PC-9 (cell line): Measurements from ENCODE around the gene PROK1. TPM values are rescaled to one million over a fixed set of nuclear protein-coding genes. Genes with fewer than 3 reads are reported as not detected.

Source experiments
- BruUV-seq: library from RNA; stranded (reverse); fragments of 400-500 nt; replicated peaks from 2 replicates; lab custom pipeline; 2021; lab: Mats Ljungman, UMichigan
- CTCF ChIA-PET: fragments of 300-600 bp; sonication (Branson Sonifier 250); formaldehyde crosslinking; loops from one replicate; lab custom pipeline; 2022; ENCODE audit warnings: antibody characterized with exemption; lab: Charles Lee
- POLR2A ChIA-PET: fragments of 300-600 bp; sonication (Branson Sonifier 250); formaldehyde crosslinking; loops from one replicate; lab custom pipeline; 2022; ENCODE audit warnings: antibody characterized with exemption; ENCODE audit not compliant: unreplicated experiment; lab: Charles Lee
- DNase-seq, 2 experiments: peaks; one replicate each; pipeline versions ENCODE4 v3.0.0 to v3.0.0-alpha.2; 2015 to 2022; ENCODE audit warnings: mixed read lengths in 1 of 2
- H2AFZ ChIP-seq: fragments of 200-600 bp; sonication (generic); 2 replicates; pipeline ENCODE4 v1.8.1; 2017; ENCODE audit warnings: antibody characterized with exemption
- H3F3A ChIP-seq: fragments of 200-600 bp; sonication (generic); 2 replicates; pipeline ENCODE4 v1.8.1; 2017; ENCODE audit warnings: antibody characterized with exemption, mild to moderate bottlenecking, low read depth; ENCODE audit not compliant: insufficient read depth
- H3K27ac ChIP-seq: fragments of 200-600 bp; sonication (generic); 2 replicates; pipeline ENCODE4 v1.6.1; 2016; ENCODE audit warnings: mixed run types
- H3K27me3 ChIP-seq: fragments of 200-600 bp; sonication (generic); 2 replicates; pipeline ENCODE4 v1.6.1; 2016; ENCODE audit warnings: low read depth, mixed run types; ENCODE audit not compliant: insufficient read depth
- H3K36me3 ChIP-seq: fragments of 200-600 bp; sonication (generic); 2 replicates; pipeline ENCODE4 v1.6.1; 2016; ENCODE audit warnings: low read depth, mixed run types
- H3K4me1 ChIP-seq: fragments of 200-600 bp; sonication (generic); replicated peaks from 2 replicates; pipeline ENCODE4 v1.6.1; 2016; ENCODE audit warnings: mixed run types; ENCODE audit not compliant: insufficient read depth
- H3K4me2 ChIP-seq: fragments of 200-600 bp; sonication (generic); 2 replicates; pipeline ENCODE4 v1.6.1; 2017; ENCODE audit warnings: mixed run types
- H3K4me3 ChIP-seq: fragments of 200-600 bp; sonication (generic); 2 replicates; pipeline ENCODE4 v1.6.1; 2016; ENCODE audit warnings: mixed run types
- H3K79me2 ChIP-seq: fragments of 200-600 bp; sonication (generic); 2 replicates; pipeline ENCODE4 v1.6.1; 2017; ENCODE audit warnings: low read depth, mixed run types
- H3K9me2 ChIP-seq: fragments of 200-600 bp; sonication (generic); 2 replicates; pipeline ENCODE4 v1.8.1; 2017; ENCODE audit warnings: mild to moderate bottlenecking; ENCODE audit not compliant: insufficient read depth
- H3K9me3 ChIP-seq: fragments of 200-600 bp; sonication (generic); 2 replicates; pipeline ENCODE4 v1.8.1; 2016; ENCODE audit warnings: low read depth; ENCODE audit not compliant: insufficient read depth
- H4K20me1 ChIP-seq: fragments of 200-600 bp; sonication (generic); 2 replicates; pipeline ENCODE4 v1.8.1; 2017; ENCODE audit not compliant: insufficient read depth
- CTCF ChIP-seq: fragments of 200-600 bp; sonication (generic); conservative IDR thresholded peaks from 2 replicates; pipeline ENCODE4 v1.6.1; 2017; ENCODE audit warnings: mixed run types, antibody characterized with exemption, mild to moderate bottlenecking, moderate library complexity
- EZH2 ChIP-seq: fragments of 200-600 bp; sonication (generic); IDR thresholded peaks from 2 replicates; pipeline ENCODE4 v1.8.0; 2017; ENCODE audit warnings: antibody characterized with exemption, low read depth
- intact Hi-C: fragments of 100-400 bp; cut with micrococcal nuclease; formaldehyde crosslinking; loops from one replicate; pipeline ENCODE4 v1.10.0; 2022; ENCODE audit not compliant: unreplicated experiment
- total RNA-seq: library from RNA; stranded (reverse); gene quantifications from 2 replicates; pipeline ENCODE4 v1.2.3, GENCODE V29; 2021

PROK1 gene
- total RNA-seq, 1 experiment from 2014 or later = not detected

DNA sequence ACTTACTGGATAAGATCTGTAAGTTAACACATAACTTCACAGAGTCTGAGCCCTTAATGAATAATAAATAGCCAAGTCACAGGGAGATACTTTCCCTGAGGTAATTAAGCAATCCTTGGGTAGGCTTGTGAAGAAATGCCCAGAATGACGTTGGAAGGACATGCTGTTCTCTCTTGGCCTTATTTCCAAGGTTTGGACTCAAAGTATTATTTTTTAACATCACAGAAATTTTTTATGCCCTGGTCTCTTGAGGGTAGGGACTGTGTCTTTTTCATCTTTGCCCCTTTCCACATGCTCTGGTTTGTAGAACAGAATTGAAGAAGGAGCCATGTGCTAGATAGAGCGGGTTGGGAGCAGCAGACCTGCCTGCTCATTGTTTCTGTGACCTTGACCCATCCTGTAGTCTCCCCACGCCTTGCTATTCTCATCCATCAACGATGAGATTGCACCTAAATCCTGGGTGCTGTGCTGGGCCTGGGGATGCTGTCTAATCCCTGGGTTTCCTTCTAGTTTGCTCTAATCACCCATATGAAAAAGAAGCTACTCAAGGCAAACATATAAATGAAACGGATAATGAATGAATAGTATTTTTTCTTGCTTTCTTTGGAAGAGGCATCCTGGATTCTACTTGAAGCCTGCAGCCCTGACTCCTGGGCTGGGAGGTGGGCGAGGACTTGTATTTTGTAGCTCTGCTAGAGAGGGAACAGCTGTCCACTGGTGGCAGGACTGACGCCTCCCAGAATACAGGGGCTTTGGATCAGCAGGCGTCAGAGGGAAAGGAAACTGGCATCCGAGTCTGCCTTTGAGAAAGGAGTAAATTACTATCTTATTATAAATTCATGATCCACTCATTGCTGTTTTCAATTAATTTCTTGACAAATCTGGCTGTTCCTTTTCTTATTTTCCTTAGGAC lies 26.0 kb upstream of the PROK1 start:
- Histone ChIP-seq H3K4me2 (no peak overlapping the region), H3K9me2 (no peaks in the 10 kb centered on the region), H3K27ac (no peak overlapping the region), H3K9me3 (0 out of 2 replicates have a peak, but pooled peaks cover 5% of the 10 kb centered on the region), H3K36me3 (no peaks in the 10 kb centered on the region), H3K79me2 (no peaks in the 10 kb centered on the region), H4K20me1 (no peaks in the 10 kb centered on the region), H3K27me3 (peaks cover 2% of the 10 kb centered on the region; the same call in 1 of the 2 replicates), H3F3A (no peaks in the 10 kb centered on the region), H2AFZ (no peak overlapping the region), H3K4me1 (no peaks in the 10 kb centered on the region), H3K4me3 (no peak overlapping the region)
- ChIA-PET POLR2A (no interaction called here), CTCF (interaction anchor here (0.7 kb wide), 1 partner anchor 358 kb away, joined by 3 read pairs; no protein-coding TSS in a partner anchor)
- DNase-seq = no peak
- TF ChIP-seq EZH2 (no peak), CTCF (no peak)
- intact Hi-C loops = no loop called here
- no TSS peak for BruUV-seq

- H2AFZ ChIP-seq = no peak overlapping the region
- CTCF ChIA-PET = no interaction called here
- no peak overlapping the region for H3K4me3 ChIP-seq
These were observed 25.3 kb upstream of the PROK1 start for GRCh38 chr1:110425612-110426152.

GRCh38 chr1:110426854-110427253 lies 24.1 kb upstream of the PROK1 start:
- no peak for TF ChIP-seq EZH2
- DNase-seq = no peak
- Histone ChIP-seq H4K20me1 (no peaks in the 10 kb centered on the region), H3K79me2 (no peaks in the 10 kb centered on the region), H3K4me1 (no peaks in the 10 kb centered on the region), H2AFZ (no peak overlapping the region), H3K4me2 (no peak overlapping the region), H3K27me3 (peaks cover 15% of the 10 kb centered on the region), H3K4me3 (no peak overlapping the region), H3K9me2 (no peaks in the 10 kb centered on the region), H3K9me3 (0 out of 2 replicates have a peak, but pooled peaks cover under 1% of the 10 kb centered on the region), H3K27ac (no peak overlapping the region), H3F3A (no peaks in the 10 kb centered on the region), H3K36me3 (no peaks in the 10 kb centered on the region)
- CTCF ChIA-PET = no interaction called here
- POLR2A ChIA-PET = no interaction called here
- intact Hi-C loops = no loop called here
- no TSS peak for BruUV-seq

More at GRCh38 chr1:110425612-110426152, 25.3 kb upstream of the PROK1 start:
- no peaks in the 10 kb centered on the region for H3K36me3 ChIP-seq
- no peaks in the 10 kb centered on the region for H3K9me2 ChIP-seq
- TF ChIP-seq EZH2 = no peak
- no peak for TF ChIP-seq CTCF
- no TSS peak for BruUV-seq
- no peaks in the 10 kb centered on the region for H4K20me1 ChIP-seq
- DNase-seq = no peak
- H3K4me2 ChIP-seq = no peak overlapping the region
- H3K27me3 ChIP-seq = peaks cover 9% of the 10 kb centered on the region
- no peak overlapping the region for H3K27ac ChIP-seq
- no peaks in the 10 kb centered on the region for H3F3A ChIP-seq
- POLR2A ChIA-PET = no interaction called here
- H3K79me2 ChIP-seq = no peaks in the 10 kb centered on the region
- 0 out of 2 replicates have a peak, but pooled peaks cover 5% of the 10 kb centered on the region for H3K9me3 ChIP-seq
- intact Hi-C loops = no loop called here
- no peaks in the 10 kb centered on the region for H3K4me1 ChIP-seq
